ENCODE results near the gene AGBL4.

Gene AGBL4

DNA sequence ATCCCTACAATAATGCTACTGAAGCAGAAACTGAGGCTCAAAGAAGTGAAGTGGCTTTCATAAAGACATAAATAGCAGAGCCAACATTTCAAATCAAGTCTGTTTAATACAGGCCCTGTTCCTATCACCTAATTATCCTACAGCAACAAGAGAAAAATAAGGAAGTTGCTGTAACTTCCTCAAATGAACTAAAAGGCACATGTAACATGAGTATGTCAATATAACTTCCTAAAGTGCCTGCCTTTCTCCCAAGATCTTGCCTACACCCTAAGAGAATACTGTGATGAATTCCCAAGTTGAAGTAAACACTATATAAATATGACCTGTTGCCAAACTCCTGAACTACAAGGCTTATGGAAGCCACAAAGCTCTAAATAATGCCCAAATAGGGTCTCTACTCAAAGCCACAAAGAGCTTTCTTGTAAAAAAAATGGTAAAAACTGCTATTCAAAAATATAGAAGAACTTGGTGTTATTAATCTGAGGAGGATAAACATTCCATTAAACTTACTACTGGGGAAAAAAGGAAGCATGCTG, 1255.7 kb downstream of the AGBL4 start:
- Histone ChIP-seq H3K9ac (ENCODE audit: low read length in 5 of 5) (no peak overlapping the region), H3K4me1 (ENCODE audit: control insufficient read depth in 5 of 5, insufficient read depth in 5 of 5, low read length in 5 of 5) (peaks cover 0 to 17% (median 7%) of the 10 kb centered on the region in 5 donors), H3K27ac (ENCODE audit: low read depth, low read length) (no peak overlapping the region), H3K36me3 (ENCODE audit: control insufficient read depth in 5 of 5, insufficient read depth in 5 of 5, low read length in 5 of 5) (peaks cover 0 to 6% (median 0%) of the 10 kb centered on the region in 5 donors), H3K27me3 (ENCODE audit: control insufficient read depth in 5 of 5, insufficient read depth in 4 of 5, low read length in 5 of 5) (no peaks in the 10 kb centered on the region), H3K4me3 (ENCODE audit: low read depth in 1 of 5, low read length in 5 of 5) (no peak overlapping the region), H3K9me3 (ENCODE audit: control insufficient read depth in 5 of 5, low read length in 5 of 5) (no peaks in the 10 kb centered on the region)

DNA sequence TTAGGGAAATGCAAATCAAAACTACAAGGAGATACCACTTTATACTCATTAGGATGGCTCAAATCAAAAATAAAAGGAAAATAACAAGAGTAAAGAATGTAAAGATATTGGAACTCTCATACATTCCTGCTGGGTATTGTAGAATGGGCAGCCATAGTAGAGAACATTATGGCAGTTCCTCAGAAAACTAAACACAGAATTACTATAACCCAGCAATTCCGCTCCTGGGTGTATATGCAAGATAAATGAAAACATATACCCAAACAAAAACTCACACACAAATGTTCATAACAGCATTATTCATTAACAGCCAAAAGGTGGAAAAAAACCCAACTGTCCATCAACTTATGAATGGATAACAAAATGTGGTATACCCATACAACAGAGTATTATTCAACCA, 1258.4 kb downstream of the AGBL4 start:
- no peak overlapping the region for H3K27ac ChIP-seq (ENCODE audit: low read depth, low read length)
- H3K4me1 ChIP-seq (ENCODE audit: control insufficient read depth in 5 of 5, insufficient read depth in 5 of 5, low read length in 5 of 5): peaks cover 0 to 9% (median 0%) of the 10 kb centered on the region in 5 donors

DNA sequence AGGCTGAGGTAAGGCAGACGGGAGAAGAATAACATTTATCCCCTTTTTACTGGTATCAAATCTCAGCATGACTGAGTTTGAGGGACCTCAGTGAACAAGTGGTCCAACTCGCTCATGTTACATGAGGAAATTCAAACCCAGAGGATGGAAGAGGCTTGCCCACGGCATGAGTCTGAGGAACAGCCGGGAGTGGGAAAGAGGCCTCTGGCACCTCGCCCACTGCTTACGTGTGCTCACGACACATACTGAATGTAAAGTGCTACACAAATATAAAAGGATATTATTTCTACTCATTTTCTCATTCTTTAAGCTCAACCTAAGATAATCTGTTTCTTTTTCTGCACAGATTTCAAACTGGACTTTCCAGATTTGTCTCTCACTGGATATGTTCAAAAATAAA, 1261.8 kb downstream of the AGBL4 start:
- no peak overlapping the region for H3K4me3 ChIP-seq (ENCODE audit: low read depth in 1 of 5, low read length in 5 of 5)
- H3K9ac ChIP-seq (ENCODE audit: low read length in 5 of 5): no peak overlapping the region
- peaks cover 0 to 9% (median 0%) of the 10 kb centered on the region in 5 donors for H3K4me1 ChIP-seq (ENCODE audit: control insufficient read depth in 5 of 5, insufficient read depth in 5 of 5, low read length in 5 of 5)
- H3K9me3 ChIP-seq (ENCODE audit: control insufficient read depth in 5 of 5, low read length in 5 of 5): no peaks in the 10 kb centered on the region
- no peak overlapping the region for H3K27ac ChIP-seq (ENCODE audit: low read depth, low read length)
- peaks cover 7 to 20% (median 12%) of the 10 kb centered on the region in 5 donors for H3K36me3 ChIP-seq (ENCODE audit: control insufficient read depth in 5 of 5, insufficient read depth in 5 of 5, low read length in 5 of 5)
- H3K27me3 ChIP-seq (ENCODE audit: control insufficient read depth in 5 of 5, insufficient read depth in 4 of 5, low read length in 5 of 5): no peaks in the 10 kb centered on the region

More for the DNA sequence above, 1258.4 kb downstream of the AGBL4 start:
- peaks cover 0 to 6% (median 2%) of the 10 kb centered on the region in 5 donors for H3K36me3 ChIP-seq (ENCODE audit: control insufficient read depth in 5 of 5, insufficient read depth in 5 of 5, low read length in 5 of 5)
- no peak overlapping the region for H3K4me3 ChIP-seq (ENCODE audit: low read depth in 1 of 5, low read length in 5 of 5)
- no peaks in the 10 kb centered on the region for H3K9me3 ChIP-seq (ENCODE audit: control insufficient read depth in 5 of 5, low read length in 5 of 5)
- no peaks in the 10 kb centered on the region for H3K27me3 ChIP-seq (ENCODE audit: control insufficient read depth in 5 of 5, insufficient read depth in 4 of 5, low read length in 5 of 5)
- no peak overlapping the region for H3K9ac ChIP-seq (ENCODE audit: low read length in 5 of 5)

DNA sequence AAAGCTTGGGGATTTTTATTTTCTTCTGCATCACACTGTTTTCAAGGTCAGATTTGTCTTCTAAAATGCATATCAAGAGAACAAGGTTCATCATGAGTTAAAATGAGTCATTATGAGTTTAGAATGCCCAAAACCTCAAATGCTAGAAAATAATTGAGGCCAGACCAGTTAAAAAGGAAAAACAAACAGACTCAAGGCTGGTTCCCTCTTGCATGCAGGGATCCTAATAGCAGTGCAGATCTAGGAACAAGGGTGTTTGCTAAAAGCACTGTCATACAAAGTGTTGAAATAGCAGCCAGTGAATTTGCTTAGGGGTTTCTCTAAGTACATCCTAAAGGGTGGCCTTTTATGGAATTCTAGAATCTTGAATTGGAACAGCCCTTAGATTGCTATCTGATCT, 1262.3 kb downstream of the AGBL4 start:
- Histone ChIP-seq H3K27ac (ENCODE audit: low read depth, low read length) (no peak overlapping the region), H3K4me3 (ENCODE audit: low read depth in 1 of 5, low read length in 5 of 5) (no peak overlapping the region)

DNA sequence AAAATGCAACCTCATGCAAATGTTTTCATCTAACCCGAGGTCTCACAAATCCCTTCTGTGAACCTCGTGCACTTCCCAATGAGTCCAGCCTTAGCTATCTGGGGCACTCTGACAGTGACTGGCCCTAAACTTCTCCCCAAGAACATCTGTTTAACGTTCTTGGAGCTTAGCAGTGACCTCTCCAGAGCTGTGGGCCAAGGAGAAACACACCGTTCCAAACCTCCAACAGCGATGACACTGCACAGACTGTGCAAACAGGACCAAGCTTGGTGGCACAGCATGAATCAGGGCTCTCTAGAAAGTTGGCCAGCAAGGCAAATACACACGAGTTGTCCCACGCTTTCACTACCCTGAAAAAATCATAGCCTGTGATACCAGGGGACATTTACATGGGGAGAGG, 1262.9 kb downstream of the AGBL4 start:
- Histone ChIP-seq H3K9me3 (ENCODE audit: control insufficient read depth in 5 of 5, low read length in 5 of 5) (no peaks in the 10 kb centered on the region), H3K4me1 (ENCODE audit: control insufficient read depth in 5 of 5, insufficient read depth in 5 of 5, low read length in 5 of 5) (peaks cover 0 to 9% (median 0%) of the 10 kb centered on the region in 5 donors), H3K27me3 (ENCODE audit: control insufficient read depth in 5 of 5, insufficient read depth in 4 of 5, low read length in 5 of 5) (no peaks in the 10 kb centered on the region), H3K36me3 (ENCODE audit: control insufficient read depth in 5 of 5, insufficient read depth in 5 of 5, low read length in 5 of 5) (peaks cover 4 to 20% (median 14%) of the 10 kb centered on the region in 5 donors), H3K9ac (ENCODE audit: low read length in 5 of 5) (no peak overlapping the region), H3K4me3 (ENCODE audit: low read depth in 1 of 5, low read length in 5 of 5) (no peak overlapping the region), H3K27ac (ENCODE audit: low read depth, low read length) (no peak overlapping the region)

More for the DNA sequence above, 1262.3 kb downstream of the AGBL4 start:
- Histone ChIP-seq H3K4me1 (ENCODE audit: control insufficient read depth in 5 of 5, insufficient read depth in 5 of 5, low read length in 5 of 5) (peaks cover 0 to 9% (median 0%) of the 10 kb centered on the region in 5 donors), H3K9ac (ENCODE audit: low read length in 5 of 5) (no peak overlapping the region), H3K27me3 (ENCODE audit: control insufficient read depth in 5 of 5, insufficient read depth in 4 of 5, low read length in 5 of 5) (no peaks in the 10 kb centered on the region), H3K36me3 (ENCODE audit: control insufficient read depth in 5 of 5, insufficient read depth in 5 of 5, low read length in 5 of 5) (peaks cover 4 to 20% (median 15%) of the 10 kb centered on the region in 5 donors), H3K9me3 (ENCODE audit: control insufficient read depth in 5 of 5, low read length in 5 of 5) (no peaks in the 10 kb centered on the region)

DNA sequence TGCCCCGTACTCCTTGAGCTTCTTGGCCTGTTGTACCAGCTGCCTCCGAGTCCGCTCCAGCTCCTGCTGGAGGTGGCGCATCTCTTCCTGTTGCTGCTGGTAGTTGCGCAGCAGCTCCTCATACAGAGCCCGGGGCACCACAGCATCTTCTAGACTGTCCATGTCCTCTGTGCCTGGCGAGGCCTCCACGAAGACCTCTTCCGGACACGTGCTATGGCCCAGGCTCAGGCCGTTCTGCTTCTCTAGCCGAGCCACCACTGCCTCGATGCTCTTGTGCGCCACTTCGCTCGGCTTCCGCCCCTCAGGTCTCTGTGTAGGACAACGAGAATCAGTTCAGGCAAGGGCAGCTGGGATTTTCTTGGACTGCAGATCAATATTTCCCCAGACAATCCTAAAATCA, 1264.8 kb downstream of the AGBL4 start:
- Histone ChIP-seq H3K4me1 (ENCODE audit: control insufficient read depth in 5 of 5, insufficient read depth in 5 of 5, low read length in 5 of 5) (peaks cover 0 to 9% (median 0%) of the 10 kb centered on the region in 5 donors), H3K9me3 (ENCODE audit: control insufficient read depth in 5 of 5, low read length in 5 of 5) (no peaks in the 10 kb centered on the region), H3K9ac (ENCODE audit: low read length in 5 of 5) (no peak overlapping the region), H3K36me3 (ENCODE audit: control insufficient read depth in 5 of 5, insufficient read depth in 5 of 5, low read length in 5 of 5) (peaks cover 4 to 23% (median 19%) of the 10 kb centered on the region in 5 donors), H3K27me3 (ENCODE audit: control insufficient read depth in 5 of 5, insufficient read depth in 4 of 5, low read length in 5 of 5) (no peaks in the 10 kb centered on the region), H3K27ac (ENCODE audit: low read depth, low read length) (no peak overlapping the region), H3K4me3 (ENCODE audit: low read depth in 1 of 5, low read length in 5 of 5) (no peak overlapping the region)

DNA sequence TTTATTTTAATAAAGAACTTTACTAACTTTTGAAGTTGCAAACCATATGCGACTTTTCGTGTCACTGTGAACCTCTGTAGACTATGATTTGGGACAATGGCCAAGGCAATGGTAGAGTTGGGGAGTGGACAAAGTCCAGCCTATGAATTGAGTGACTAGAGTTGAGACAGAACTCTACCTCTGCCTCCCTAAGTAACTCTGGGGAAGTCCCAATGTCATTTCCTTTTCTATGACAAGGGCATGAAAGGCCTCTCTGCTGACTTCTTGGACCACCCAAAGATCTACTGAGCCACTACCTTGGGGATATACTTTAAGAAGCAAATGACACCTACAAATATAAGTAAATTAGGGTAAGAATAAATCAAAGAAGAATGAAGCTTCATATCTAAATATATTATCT, 1266.4 kb downstream of the AGBL4 start:
- H3K36me3 ChIP-seq (ENCODE audit: control insufficient read depth in 5 of 5, insufficient read depth in 5 of 5, low read length in 5 of 5): peaks cover 4 to 24% (median 19%) of the 10 kb centered on the region in 5 donors
- H3K27ac ChIP-seq (ENCODE audit: low read depth, low read length): no peak overlapping the region
- no peaks in the 10 kb centered on the region for H3K27me3 ChIP-seq (ENCODE audit: control insufficient read depth in 5 of 5, insufficient read depth in 4 of 5, low read length in 5 of 5)
- no peak overlapping the region for H3K9ac ChIP-seq (ENCODE audit: low read length in 5 of 5)
- peaks cover 0 to 9% (median 0%) of the 10 kb centered on the region in 5 donors for H3K4me1 ChIP-seq (ENCODE audit: control insufficient read depth in 5 of 5, insufficient read depth in 5 of 5, low read length in 5 of 5)
- no peak overlapping the region for H3K4me3 ChIP-seq (ENCODE audit: low read depth in 1 of 5, low read length in 5 of 5)
- no peaks in the 10 kb centered on the region for H3K9me3 ChIP-seq (ENCODE audit: control insufficient read depth in 5 of 5, low read length in 5 of 5)

DNA sequence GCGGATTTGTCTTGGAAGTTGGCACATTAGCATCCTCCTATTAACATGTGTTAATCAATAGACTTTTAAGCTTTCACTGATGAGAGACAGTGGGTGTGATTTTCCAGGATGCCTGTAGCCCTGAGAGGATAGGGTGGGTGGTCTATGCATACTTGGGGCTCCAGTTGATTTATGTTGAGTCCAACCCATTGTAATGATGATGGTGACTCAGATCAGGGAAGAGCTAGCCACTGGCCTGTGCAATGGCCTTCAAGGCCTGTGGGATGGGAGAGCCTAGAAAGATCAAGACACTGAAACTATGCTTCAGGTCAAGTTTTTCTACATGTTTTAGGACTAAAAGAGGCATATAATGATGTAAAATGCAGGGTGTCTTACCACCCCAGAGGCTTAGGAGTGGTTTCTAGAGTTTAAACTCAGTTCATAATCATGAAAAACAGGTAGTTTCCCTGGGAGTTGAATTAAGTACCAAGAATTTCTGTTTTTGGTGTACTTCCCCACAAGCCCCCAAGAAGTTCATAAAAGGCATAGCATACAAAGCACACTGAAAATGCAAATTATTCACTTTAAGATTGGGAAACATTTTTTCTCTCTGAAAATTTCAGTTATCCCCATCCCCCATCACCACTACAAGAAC, 1267.0 kb downstream of the AGBL4 start:
- peaks cover 0 to 5% (median 0%) of the 10 kb centered on the region in 5 donors for H3K4me1 ChIP-seq (ENCODE audit: control insufficient read depth in 5 of 5, insufficient read depth in 5 of 5, low read length in 5 of 5)
- no peaks in the 10 kb centered on the region for H3K27me3 ChIP-seq (ENCODE audit: control insufficient read depth in 5 of 5, insufficient read depth in 4 of 5, low read length in 5 of 5)
- H3K9ac ChIP-seq (ENCODE audit: low read length in 5 of 5): no peak overlapping the region
- no peak overlapping the region for H3K4me3 ChIP-seq (ENCODE audit: low read depth in 1 of 5, low read length in 5 of 5)
- H3K27ac ChIP-seq (ENCODE audit: low read depth, low read length): no peak overlapping the region
- H3K36me3 ChIP-seq (ENCODE audit: control insufficient read depth in 5 of 5, insufficient read depth in 5 of 5, low read length in 5 of 5): peaks cover 4 to 24% (median 19%) of the 10 kb centered on the region in 5 donors
- H3K9me3 ChIP-seq (ENCODE audit: control insufficient read depth in 5 of 5, low read length in 5 of 5): no peaks in the 10 kb centered on the region

DNA sequence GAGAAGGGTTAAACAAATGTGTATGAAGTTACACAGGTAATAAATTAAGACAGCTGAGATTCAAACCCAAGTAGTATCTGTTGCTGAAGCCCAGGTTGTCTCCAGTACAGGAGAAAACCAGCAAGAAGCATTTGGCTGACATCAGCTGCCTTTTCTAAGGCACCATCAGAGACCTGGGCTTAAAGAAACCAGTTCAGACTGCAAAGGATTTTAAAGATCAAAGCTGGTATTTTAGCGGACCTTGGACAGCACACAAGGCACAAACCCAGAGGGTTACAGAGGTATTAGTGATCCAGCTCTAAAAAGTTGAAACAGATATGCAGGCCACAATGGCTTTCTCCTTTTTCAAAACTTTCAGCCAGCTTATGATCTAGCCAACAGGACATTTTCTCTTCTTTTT, 1270.5 kb downstream of the AGBL4 start:
- Histone ChIP-seq H3K9ac (ENCODE audit: low read length in 5 of 5) (no peak overlapping the region), H3K27ac (ENCODE audit: low read depth, low read length) (no peak overlapping the region), H3K9me3 (ENCODE audit: control insufficient read depth in 5 of 5, low read length in 5 of 5) (no peaks in the 10 kb centered on the region), H3K27me3 (ENCODE audit: control insufficient read depth in 5 of 5, insufficient read depth in 4 of 5, low read length in 5 of 5) (no peaks in the 10 kb centered on the region), H3K4me3 (ENCODE audit: low read depth in 1 of 5, low read length in 5 of 5) (no peak overlapping the region), H3K36me3 (ENCODE audit: control insufficient read depth in 5 of 5, insufficient read depth in 5 of 5, low read length in 5 of 5) (peaks cover 2 to 23% (median 16%) of the 10 kb centered on the region in 5 donors), H3K4me1 (ENCODE audit: control insufficient read depth in 5 of 5, insufficient read depth in 5 of 5, low read length in 5 of 5) (no peaks in the 10 kb centered on the region)

DNA sequence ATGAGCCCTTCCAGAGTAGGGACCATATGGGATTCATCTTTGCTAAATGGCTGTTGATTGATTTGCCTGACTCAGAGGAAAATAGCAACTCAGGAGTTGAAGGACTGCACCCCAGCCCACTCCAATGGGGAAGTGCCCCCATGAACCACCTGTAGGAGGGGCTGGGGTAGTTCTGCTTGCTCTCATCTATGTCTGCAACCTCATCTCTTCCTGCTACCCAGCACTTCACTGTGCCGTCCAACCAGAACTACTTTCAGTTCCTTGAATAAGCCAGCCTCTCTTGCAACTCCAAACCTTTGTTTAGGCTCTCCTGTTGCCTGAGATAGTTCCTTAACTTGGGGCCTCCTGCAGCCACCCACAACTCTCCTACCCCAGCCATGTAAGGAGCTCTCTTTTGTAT, 1273.6 kb downstream of the AGBL4 start:
- no peaks in the 10 kb centered on the region for H3K27me3 ChIP-seq (ENCODE audit: control insufficient read depth in 5 of 5, insufficient read depth in 4 of 5, low read length in 5 of 5)
- no peak overlapping the region for H3K4me3 ChIP-seq (ENCODE audit: low read depth in 1 of 5, low read length in 5 of 5)

More for the DNA sequence above, 1273.6 kb downstream of the AGBL4 start:
- H3K9me3 ChIP-seq (ENCODE audit: control insufficient read depth in 5 of 5, low read length in 5 of 5): no peaks in the 10 kb centered on the region
- H3K27ac ChIP-seq (ENCODE audit: low read depth, low read length): no peak overlapping the region
- H3K4me1 ChIP-seq (ENCODE audit: control insufficient read depth in 5 of 5, insufficient read depth in 5 of 5, low read length in 5 of 5): no peaks in the 10 kb centered on the region
- peaks cover 0 to 19% (median 10%) of the 10 kb centered on the region in 5 donors for H3K36me3 ChIP-seq (ENCODE audit: control insufficient read depth in 5 of 5, insufficient read depth in 5 of 5, low read length in 5 of 5)
- H3K9ac ChIP-seq (ENCODE audit: low read length in 5 of 5): no peak overlapping the region
